Ovary (tissue), 9 donors: ENCODE results near the gene PGAM2. TPM values are rescaled to one million over a fixed set of nuclear protein-coding genes. Genes with fewer than 3 reads are reported as not detected.

Experiments
- DNase-seq, 5 donors: peaks; one replicate each; pipeline ENCODE4 v3.0.0-alpha.2; 2019 to 2020
- H3K27ac ChIP-seq, 2 donors: fragments of 200-600 bp; one replicate each; pipeline versions ENCODE4 v1.5.1 to v1.8.0; 2019 to 2022
- H3K27me3 ChIP-seq: fragments of 200-600 bp; one replicate; pipeline ENCODE4 v1.8.0; 2022
- H3K36me3 ChIP-seq: fragments of 200-600 bp; sonication (generic); one replicate; pipeline ENCODE4 v1.5.1; 2019
- H3K4me1 ChIP-seq: one replicate; pipeline ENCODE4 v1.8.1; 2013; ENCODE audit warnings: mild to moderate bottlenecking, moderate library complexity; ENCODE audit not compliant: insufficient read depth
- H3K4me3 ChIP-seq: fragments of 200-600 bp; sonication (generic); one replicate; pipeline ENCODE4 v1.5.1; 2017
- H3K9me3 ChIP-seq, 2 donors: fragments of 200-600 bp in 1 of 2; sonication (generic) in 1 of 2; one replicate each; pipeline versions ENCODE4 v1.5.1 to v1.8.1; 2013 to 2019; ENCODE audit warnings: mild to moderate bottlenecking in 1 of 2, moderate library complexity in 1 of 2
- CTCF ChIP-seq, 3 donors: fragments of 450-650 bp in 2 of 3; fragments of 200-600 bp in 1 of 3; IDR thresholded peaks; one replicate each; pipeline versions ENCODE4 v1.5.1 to v1.8.0; 2016 to 2022; ENCODE audit warnings: antibody characterized with exemption in 3 of 3, mild to moderate bottlenecking in 1 of 3
- EP300 ChIP-seq: sonication (generic); formaldehyde crosslinking; IDR thresholded peaks from one replicate; pipeline ENCODE4 v1.6.1; 2017; ENCODE audit warnings: antibody characterized with exemption
- POLR2A ChIP-seq: fragments of 450-650 bp; IDR thresholded peaks from one replicate; pipeline ENCODE4 v1.6.1; 2017; ENCODE audit warnings: antibody characterized with exemption, mild to moderate bottlenecking, moderate library complexity
- WGBS, 3 donors: extraction: QIAGEN DNeasy Blood & Tissue Kit in 1 of 3; methylation state at CpG; one replicate each; pipeline versions ENCODE4 v1.1.5 to v1.1.7; 2013 to 2017; 5-methylcytosine and 5-hydroxymethylcytosine counted together
- intact Hi-C, 4 donors: fragments of 100-400 bp; cut with DNase I; formaldehyde crosslinking; loops; one replicate each; pipeline versions ENCODE4 v1.11.0 to v1.15.1; 2022 to 2023
- polyA plus RNA-seq, 2 donors: library from polyadenylated mRNA; stranded (reverse); fragments of 200-250 nt in 1 of 2; fragments of 350-450 nt in 1 of 2; fragmentation: Illumina TruSeq in 1 of 2; extraction: RNeasy Lipid Tissue Mini Kit (QIAGEN cat#74804) in 1 of 2; gene quantifications; one replicate each; pipeline ENCODE4 v1.2.3, GENCODE V29; 2013 to 2014
- total RNA-seq, 7 donors: library from RNA; depleted of rRNA in 2 of 7; stranded (reverse); fragments of >200 nt in 2 of 7; fragmentation: NEBNext Ultra II Directional in 3 of 7; extraction: Animal tissue kit (Norgen Biotek cat#: 25700) in 3 of 7; gene quantifications; one replicate each; pipeline versions ENCODE4 v1.1.0 to v1.2.4, GENCODE V29; 2016 to 2023
- donor health status: DM: no; HTN: no; CAD: no; lungs with moderate emphysema.
- donor health status: DM: no; HTN: no; CAD: no.
- donor health status: Bipolar disorder and iron deficiency.
- donor health status: DM: yes; HTN: yes; CAD: no.
- donor health status: DM: no; HTN: no; CAD: no.
- donor health status: DM: yes; HTN: yes; CAD: no.

Gene PGAM2
- total and polyA plus RNA-seq, 9 donors, result 0.40 to 3.2 (median 1.7) TPM; not detected in 2

DNA sequence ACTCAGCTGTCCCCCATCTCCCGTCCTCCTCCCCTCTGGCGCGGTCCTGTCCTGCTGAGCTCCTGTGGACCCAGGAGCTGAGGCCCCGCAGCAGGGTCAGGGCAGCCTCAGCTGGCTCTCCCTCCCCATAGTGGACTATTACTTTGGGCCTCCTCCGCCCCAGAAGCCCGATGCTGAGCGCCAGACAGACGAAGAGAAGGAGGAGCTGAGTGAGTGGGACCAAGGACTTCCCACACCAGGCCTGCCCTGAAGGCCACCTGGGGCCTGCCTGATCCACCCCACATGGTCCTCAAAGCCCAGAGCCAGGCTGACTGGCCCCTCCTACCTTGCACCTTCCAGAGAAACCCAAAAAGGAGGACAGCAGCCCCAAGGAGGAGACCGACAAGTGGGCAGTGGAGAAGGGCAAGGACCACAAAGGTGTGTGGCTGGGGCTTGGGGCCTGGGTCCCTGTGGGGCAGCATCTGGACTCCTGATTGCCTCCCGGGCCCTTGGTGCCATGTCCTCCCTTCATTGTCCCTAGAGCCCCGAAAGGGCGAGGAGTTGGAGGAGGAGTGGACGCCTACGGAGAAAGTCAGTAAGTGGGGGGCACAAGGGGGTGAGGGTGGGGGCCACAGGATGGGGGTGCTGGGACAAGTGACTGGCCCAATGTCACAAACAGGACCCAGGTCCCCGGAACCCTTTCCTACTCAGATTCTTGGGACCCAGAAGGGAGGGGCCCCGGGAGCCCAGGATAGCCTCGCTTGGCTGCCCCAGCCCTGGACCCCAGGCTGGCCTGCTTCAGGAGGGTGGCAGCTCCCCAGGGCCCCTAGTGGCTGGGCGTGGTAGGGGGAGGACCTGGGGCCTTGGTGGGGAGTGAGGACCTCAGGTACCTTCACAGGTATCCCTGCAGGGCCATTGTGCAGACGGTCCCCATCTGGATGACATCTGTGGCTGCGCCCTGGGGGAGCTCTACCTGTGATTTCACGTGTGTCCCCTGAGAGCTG, 43.7 kb upstream of the PGAM2 start:
- intact Hi-C loops, result loop anchor here in 1 of 4 donors (5.0 kb wide), 1 partner anchor 37 kb away; no protein-coding TSS in a partner anchor
- no peaks in the 10 kb centered on the region for H3K36me3 ChIP-seq
- H3K9me3 ChIP-seq, result no peaks in the 10 kb centered on the region
- no peak overlapping the region for H3K27ac ChIP-seq
- no peak for DNase-seq
- TF ChIP-seq POLR2A, result no peak
- TF ChIP-seq EP300, result no peak
- no peak for TF ChIP-seq CTCF (IDR thresholded peaks at IDR 0.05)
- WGBS, 3 donors, result 77% methylated on average over 21 of the region's 21 CpGs
- H3K27me3 ChIP-seq, result no peaks in the 10 kb centered on the region
- no peak overlapping the region for H3K4me3 ChIP-seq
- H3K4me1 ChIP-seq, result peaks cover 16% of the 10 kb centered on the region

- TF ChIP-seq CTCF (IDR thresholded peaks at IDR 0.05) (no peak), POLR2A (no peak), EP300 (no peak)
- no peaks in the 10 kb centered on the region for H3K9me3 ChIP-seq
- no peak overlapping the region for H3K4me3 ChIP-seq
- no peak for DNase-seq
- WGBS, 3 donors, result 80 to 82% (median 80%) methylated on average over 21 of the region's 21 CpGs
- intact Hi-C loops, result loop anchor here in 1 of 4 donors (5.0 kb wide), 1 partner anchor 36 kb away; no protein-coding TSS in a partner anchor
- H3K27me3 ChIP-seq, result no peaks in the 10 kb centered on the region
- H3K36me3 ChIP-seq, result no peaks in the 10 kb centered on the region
- H3K27ac ChIP-seq, result peak overlapping the region; percentile 52 to 89
- peaks cover 16% of the 10 kb centered on the region for H3K4me1 ChIP-seq
Measured at GRCh38 chr7:44107961-44108767, 42.8 kb upstream of the PGAM2 start.

DNA sequence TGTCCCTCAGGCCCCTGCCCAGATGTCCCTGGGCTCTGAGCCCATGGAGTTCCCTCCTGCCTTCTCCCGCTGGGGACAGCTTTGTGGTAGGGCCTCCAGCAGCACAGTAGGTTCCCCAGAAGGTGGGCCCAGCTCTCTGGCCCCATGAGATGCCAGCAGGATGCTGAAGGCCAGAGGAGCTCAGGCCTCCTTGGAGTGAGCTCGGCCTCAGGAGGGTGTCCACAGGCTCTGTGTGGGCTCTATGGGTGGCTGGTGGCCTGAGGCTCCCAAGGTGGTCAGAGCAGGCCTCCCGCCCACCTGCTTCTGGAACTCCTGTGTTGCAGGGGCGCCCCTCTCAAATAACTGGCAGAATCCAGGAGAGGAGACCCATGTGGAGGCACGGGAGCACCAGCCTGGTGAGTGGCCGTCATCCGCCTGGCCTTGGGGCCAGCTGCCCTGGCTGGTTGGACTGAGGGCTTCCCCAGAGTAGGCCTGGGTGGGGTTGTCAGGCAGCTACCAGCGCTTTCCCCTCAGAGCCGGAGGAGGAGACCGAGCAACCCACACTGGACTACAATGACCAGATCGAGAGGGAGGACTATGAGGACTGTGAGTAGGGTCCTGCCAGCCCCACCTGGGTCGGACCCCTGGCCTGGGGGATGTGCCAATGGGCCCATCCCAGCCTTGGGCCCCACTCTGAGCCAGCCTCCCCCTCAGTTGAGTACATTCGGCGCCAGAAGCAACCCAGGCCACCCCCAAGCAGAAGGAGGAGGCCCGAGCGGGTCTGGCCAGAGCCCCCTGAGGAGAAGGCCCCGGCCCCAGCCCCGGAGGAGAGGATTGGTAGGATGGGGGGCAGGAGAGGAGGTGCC, 42.0 kb upstream of the PGAM2 start:
- intact Hi-C loops, result loop anchor here in 1 of 4 donors (5.0 kb wide), 1 partner anchor 35 kb away; no protein-coding TSS in a partner anchor
- H3K36me3 ChIP-seq, result no peaks in the 10 kb centered on the region
- H3K4me3 ChIP-seq, result no peak overlapping the region
- WGBS, 3 donors, result 66 to 70% (median 67%) methylated on average over 16 to 18 of the region's 18 CpGs
- no peak for TF ChIP-seq POLR2A
- TF ChIP-seq EP300, result no peak
- no peak for TF ChIP-seq CTCF (IDR thresholded peaks at IDR 0.05)
- H3K4me1 ChIP-seq, result peaks cover 16% of the 10 kb centered on the region
- no peaks in the 10 kb centered on the region for H3K9me3 ChIP-seq
- peak overlapping the region; percentile 52 to 89 for H3K27ac ChIP-seq
- DNase-seq, result no peak
- H3K27me3 ChIP-seq, result no peaks in the 10 kb centered on the region
